Nucleus accumbens (tissue), 56 donors: ENCODE measurements around the gene DVL1.
A peak's percentile ranks its signal among the peaks of the same experiment; 100 is the strongest.

Source experiments
- DNase-seq, 56 donors: peaks; one replicate each; lab custom pipeline; 2025; lab: John Stamatoyannopoulos, UW

Gene DVL1

DNA sequence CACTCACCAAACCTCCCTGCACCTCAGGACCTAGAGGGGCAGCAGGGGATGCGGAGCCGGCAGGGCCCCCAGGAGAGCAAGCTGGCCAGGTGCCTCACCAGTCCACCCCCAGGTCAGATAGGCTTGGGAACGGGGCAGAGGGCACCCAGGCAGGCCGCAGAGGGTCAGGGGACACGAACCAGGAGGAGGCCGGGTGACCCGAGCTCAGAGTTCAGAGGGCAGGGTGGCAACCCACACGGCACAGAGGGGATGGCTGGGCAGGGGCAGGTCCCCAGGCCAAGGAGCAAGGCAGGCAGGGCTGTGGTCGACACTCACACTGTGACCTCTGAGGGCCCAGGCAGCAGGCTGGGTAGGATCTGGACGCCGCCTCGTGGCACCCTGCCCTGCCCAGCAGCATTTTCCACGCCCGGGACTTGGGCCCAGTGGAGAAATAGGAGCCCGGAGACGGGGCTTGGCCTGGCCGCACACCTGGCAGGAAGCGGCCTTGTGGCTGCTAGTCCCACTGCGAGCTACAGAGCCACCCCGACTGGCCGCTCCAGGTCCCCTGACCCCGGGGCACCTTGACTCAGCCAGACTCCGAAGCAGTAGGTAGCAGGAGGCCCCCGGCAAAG, 5.3 kb downstream of the DVL1 start:
- no peak for DNase-seq

GRCh38 chr1:1342584-1343115, 6.6 kb downstream of the DVL1 start:
- DNase-seq = no peak

GRCh38 chr1:1342061-1342562, 7.1 kb downstream of the DVL1 start:
- no peak for DNase-seq

- no peak for DNase-seq
These were observed 7.6 kb downstream of the DVL1 start for GRCh38 chr1:1341549-1342021.

GRCh38 chr1:1340791-1341548, 8.2 kb downstream of the DVL1 start:
- no peak for DNase-seq

DNA sequence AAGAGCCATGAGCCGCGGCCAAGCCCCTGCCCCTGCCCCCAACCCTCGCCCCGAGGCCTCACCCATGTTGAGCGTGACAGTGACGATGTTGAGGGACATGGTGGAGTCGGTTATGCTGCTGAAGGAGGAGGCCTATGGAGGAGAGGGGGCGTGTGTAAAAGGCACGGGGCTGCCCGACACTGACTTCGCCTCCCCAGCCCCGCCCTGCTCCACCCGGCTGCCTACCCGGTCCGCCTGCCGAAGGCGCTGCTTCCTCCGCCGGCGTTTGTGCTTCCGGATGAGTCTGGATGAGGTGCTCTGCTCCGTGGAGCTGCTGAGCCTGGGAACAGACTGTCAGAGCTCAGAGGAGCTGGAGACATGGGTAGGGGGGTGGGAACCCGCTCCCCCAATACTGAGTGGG, 9.0 kb downstream of the DVL1 start:
- peak in 11 of 56 donors; percentile 21 to 58 (median 38) for DNase-seq

DNA sequence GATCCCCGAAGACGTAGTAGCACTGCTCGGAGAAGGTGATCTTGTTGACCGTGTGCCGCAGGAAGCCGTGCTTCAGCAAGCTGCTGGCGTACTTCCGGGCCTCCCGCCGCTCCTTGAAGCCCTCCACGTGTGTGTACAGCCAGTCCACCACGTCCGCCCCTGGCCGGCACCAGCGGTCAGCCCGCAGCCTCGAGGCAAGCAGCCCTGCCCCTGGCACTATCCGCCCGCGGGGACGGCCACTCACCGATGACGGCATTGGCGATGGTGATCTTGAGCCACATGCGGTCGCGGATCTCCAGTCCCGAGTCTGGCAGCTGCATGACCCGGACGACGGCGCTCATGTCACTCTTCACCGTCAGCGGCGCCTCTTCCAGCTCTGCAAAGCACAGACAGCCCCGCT, 10.9 kb downstream of the DVL1 start:
- DNase-seq = no peak

DNA sequence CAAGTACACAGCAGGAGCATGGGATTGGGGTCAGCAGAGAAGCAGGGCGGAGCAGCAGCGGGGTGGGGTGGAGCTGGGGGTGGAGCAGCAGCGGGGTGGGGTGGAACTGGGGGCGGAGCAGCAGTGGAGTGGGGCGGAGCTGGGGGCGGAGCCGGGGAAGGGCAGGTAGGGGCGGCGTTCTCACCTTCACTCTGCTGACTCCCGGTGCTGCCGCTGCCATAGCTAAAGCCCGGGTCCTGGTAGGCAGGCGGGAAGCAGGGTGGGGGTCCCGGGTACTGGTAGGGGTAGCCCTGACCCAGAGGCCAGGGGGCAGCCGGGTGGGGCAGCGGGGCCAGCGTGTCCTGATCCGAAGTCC, 11.4 kb downstream of the DVL1 start:
- peak in 1 of 56 donors; percentile 41 for DNase-seq

- DNase-seq = no peak
These were observed 12.1 kb downstream of the DVL1 start for GRCh38 chr1:1336931-1337792.

DNA sequence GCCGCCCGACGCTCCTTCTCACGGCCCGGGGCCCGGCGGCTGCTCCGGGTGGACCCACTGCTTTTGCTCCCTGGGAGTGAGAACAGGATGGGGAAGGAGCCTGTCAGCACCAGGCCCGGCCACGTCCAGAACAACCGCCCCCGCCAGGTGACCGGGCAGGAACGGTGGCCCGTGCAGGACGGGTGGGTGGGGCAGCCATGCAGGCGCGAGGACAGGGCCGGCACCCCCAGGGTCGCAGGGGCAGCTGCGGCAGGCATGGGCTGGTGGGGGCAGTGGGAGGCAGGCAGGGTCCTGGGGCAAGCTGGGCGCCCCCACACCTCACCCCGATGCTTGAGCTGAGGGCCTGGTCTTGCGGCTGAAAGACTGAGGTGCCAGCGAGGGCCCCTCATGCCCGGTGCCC, 12.8 kb downstream of the DVL1 start:
- DNase-seq = no peak

GRCh38 chr1:1335792-1336248, 13.4 kb downstream of the DVL1 start:
- DNase-seq = no peak

GRCh38 chr1:1335283-1335682, 13.9 kb downstream of the DVL1 start:
- DNase-seq = no peak

GRCh38 chr1:1334835-1335234, 14.4 kb downstream of the DVL1 start:
- no peak for DNase-seq

- no peak for DNase-seq
These were observed 15.5 kb downstream of the DVL1 start for GRCh38 chr1:1333551-1334241.

GRCh38 chr1:1332774-1333480, 16.3 kb downstream of the DVL1 start:
- DNase-seq = no peak

DNA sequence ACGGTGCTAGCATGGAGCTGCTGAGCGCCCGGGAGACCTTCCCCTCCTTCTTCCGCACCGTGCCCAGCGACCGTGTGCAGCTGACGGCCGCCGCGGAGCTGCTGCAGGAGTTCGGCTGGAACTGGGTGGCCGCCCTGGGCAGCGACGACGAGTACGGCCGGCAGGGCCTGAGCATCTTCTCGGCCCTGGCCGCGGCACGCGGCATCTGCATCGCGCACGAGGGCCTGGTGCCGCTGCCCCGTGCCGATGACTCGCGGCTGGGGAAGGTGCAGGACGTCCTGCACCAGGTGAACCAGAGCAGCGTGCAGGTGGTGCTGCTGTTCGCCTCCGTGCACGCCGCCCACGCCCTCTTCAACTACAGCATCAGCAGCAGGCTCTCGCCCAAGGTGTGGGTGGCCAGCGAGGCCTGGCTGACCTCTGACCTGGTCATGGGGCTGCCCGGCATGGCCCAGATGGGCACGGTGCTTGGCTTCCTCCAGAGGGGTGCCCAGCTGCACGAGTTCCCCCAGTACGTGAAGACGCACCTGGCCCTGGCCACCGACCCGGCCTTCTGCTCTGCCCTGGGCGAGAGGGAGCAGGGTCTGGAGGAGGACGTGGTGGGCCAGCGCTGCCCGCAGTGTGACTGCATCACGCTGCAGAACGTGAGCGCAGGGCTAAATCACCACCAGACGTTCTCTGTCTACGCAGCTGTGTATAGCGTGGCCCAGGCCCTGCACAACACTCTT, 17.0 kb downstream of the DVL1 start:
- no peak for DNase-seq

DNA sequence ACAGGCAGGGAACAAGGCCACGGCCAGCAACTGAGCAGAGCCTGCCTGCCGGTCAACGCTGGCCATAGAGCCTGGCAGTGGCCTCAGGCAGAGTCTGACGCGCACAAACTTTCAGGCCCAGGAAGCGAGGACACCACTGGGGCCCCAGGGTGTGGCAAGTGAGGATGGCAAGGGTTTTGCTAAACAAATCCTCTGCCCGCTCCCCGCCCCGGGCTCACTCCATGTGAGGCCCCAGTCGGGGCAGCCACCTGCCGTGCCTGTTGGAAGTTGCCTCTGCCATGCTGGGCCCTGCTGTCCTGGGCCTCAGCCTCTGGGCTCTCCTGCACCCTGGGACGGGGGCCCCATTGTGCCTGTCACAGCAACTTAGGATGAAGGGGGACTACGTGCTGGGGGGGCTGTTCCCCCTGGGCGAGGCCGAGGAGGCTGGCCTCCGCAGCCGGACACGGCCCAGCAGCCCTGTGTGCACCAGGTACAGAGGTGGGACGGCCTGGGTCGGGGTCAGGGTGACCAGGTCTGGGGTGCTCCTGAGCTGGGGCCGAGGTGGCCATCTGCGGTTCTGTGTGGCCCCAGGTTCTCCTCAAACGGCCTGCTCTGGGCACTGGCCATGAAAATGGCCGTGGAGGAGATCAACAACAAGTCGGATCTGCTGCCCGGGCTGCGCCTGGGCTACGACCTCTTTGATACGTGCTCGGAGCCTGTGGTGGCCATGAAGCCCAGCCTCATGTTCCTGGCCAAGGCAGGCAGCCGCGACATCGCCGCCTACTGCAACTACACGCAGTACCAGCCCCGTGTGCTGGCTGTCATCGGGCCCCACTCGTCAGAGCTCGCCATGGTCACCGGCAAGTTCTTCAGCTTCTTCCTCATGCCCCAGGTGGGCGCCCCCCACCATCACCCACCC, 17.9 kb downstream of the DVL1 start, which contains the start of gene TAS1R3:
Gene TAS1R3, plus strand, starts transcription at position 213 of the 898 bp plus-strand sequence. Its CDS starts 66 bp downstream, at position 279.
- no peak for DNase-seq
